IPS-18c (cell line): ENCODE results near the gene VPS18.
"Not testable (repeated sequence)": the region's sequence is repeated elsewhere in the genome, so short reads cannot be mapped to it uniquely, and the experiment has no call there.

Experiments used
- H3K4me3 ChIP-seq: 2 replicates; pipeline ENCODE4 v1.7.0; 2013; ENCODE audit warnings: low read depth, mild to moderate bottlenecking, low read length, moderate library complexity; ENCODE audit not compliant: insufficient read depth
- H3K9me3 ChIP-seq: one replicate; pipeline ENCODE4 v1.6.1; 2013; ENCODE audit warnings: mild to moderate bottlenecking, low read length, moderate library complexity; ENCODE audit not compliant: control insufficient read depth, insufficient read depth

VPS18 gene

DNA sequence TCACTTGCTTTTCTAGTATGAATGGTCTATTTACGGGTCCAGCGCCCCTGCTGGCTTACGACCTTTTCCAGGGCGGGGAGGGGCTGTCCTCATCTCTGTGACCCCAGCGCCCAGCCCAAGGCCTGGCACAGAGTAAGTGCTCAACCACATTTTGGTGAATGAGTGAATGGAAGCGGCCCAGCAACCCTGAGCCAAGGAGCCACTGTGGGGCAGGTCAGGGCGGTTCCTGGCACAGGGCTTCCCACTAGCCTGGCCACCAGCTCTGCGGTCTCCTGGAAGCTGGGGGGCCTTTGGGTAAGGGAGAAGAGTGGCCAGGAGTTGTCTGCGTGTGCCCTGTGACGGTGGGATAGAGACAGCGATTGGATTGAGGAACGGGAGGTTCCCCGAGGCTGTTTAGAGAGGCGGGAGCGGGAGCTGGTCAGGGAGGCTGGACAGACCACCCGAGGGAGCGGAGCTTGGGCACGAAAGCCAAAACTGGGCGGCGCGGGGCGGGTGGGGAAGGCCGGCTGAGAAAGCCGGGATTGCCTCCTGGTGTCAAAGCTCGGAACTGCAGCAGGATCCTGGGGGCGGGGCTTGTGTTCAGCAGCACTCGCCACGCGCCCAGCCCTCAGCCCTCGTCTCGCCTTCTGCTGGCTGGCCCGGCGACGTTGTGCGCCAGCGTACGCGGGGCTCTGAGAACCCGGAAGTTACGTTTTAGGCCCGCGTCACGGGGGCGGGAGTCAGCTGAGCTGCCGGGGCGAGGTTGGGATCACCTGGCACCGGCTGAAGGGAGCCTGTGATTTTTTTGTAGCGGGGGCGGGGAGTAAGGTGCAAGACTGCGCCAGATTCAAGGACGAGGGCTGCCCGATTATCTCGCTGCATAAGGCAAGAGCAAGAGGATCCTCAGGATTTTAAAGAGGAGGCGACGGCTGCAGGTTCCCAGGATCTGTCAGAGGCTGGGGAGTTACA is at the start of gene VPS18:
Gene VPS18 (plus strand): TSS at position 718 of the 948 bp plus-strand sequence. CDS start 319 bp downstream, outside the sequence.
- peak within 1 kb of the TSS; percentile 87 for H3K4me3 ChIP-seq
- no peaks in the 10 kb centered on the region for H3K9me3 ChIP-seq

- Histone ChIP-seq H3K4me3 (peak overlapping the region; percentile 92), H3K9me3 (no peaks in the 10 kb centered on the region)
Observed at GRCh38 chr15:40844696-40845030, 49.6 kb upstream of the VPS18 start.

DNA sequence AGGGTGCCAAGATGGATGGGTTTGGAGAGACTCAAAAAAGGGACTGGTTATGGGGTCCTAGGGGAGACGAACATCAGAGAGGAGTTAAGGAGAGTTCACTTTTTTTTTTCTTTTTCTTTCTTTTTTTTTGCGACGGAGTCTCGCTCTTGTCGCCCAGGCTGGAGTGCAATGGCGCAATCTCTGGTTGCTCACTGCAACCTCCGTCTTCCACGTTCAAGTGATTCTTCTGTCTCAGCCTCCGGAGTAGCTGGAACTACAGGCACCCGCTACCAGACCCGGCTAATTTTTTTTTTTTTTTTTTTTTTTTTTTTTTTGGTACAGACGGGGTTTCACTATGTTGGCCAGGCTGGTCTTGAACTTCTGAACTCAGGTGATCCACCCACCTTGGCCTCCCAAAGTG is 49.2 kb upstream of the VPS18 start:
- H3K9me3 ChIP-seq = no peaks in the 10 kb centered on the region
- peak overlapping the region; percentile 92 for H3K4me3 ChIP-seq

DNA sequence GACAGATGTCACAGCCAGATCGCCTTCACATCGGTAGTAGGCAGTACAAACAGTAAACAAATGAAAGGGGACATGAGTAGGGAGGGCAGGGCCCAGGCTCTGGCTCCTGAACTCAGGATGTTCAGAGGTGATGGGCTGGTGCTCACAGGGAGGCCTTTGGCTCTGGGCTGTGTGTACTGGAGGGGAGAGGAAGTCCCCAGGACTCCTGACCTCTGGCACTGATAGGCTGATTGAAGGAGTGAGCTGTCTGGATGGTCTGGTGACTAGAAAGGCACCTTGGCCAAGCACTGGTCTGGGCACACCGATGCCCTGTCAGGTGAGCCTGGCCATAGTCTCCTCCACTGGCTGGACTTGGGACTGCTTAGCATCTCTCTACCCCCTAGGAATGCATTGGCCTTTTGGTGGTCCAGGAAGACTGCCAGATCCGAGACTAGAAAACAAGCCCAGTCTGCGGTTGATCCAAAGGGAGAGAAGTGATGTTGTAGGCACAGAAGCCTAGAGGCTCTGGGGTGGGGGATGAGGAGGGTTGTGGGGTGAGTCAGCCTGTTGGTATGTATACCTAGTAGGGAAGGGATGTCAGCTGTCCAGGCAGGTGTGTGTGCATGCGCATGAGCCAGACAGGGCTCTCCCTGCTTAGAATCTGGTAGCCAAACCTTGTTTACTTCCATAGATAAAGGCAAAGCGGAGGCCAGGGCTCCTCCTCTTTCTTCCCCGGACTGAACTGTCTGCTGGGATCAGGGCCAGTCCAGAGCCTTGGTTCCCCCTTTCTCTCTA is 48.6 kb upstream of the VPS18 start:
- H3K4me3 ChIP-seq = peak overlapping the region; percentile 92

GRCh38 chr15:40846841-40847222 is 47.4 kb upstream of the VPS18 start:
- no peak overlapping the region; the same call in 1 of the 2 replicates for H3K4me3 ChIP-seq

More for the DNA sequence above, 48.6 kb upstream of the VPS18 start:
- H3K9me3 ChIP-seq = no peaks in the 10 kb centered on the region

GRCh38 chr15:40847223-40847961 is 46.9 kb upstream of the VPS18 start:
- H3K9me3 ChIP-seq = no peaks in the 10 kb centered on the region
- H3K4me3 ChIP-seq = peak overlapping the region; percentile 31

More at GRCh38 chr15:40846841-40847222, 47.4 kb upstream of the VPS18 start:
- H3K9me3 ChIP-seq = no peaks in the 10 kb centered on the region

- H3K4me3 ChIP-seq = no peak overlapping the region
- H3K9me3 ChIP-seq = no peaks in the 10 kb centered on the region
Observed at GRCh38 chr15:40850576-40851112, 43.6 kb upstream of the VPS18 start.

DNA sequence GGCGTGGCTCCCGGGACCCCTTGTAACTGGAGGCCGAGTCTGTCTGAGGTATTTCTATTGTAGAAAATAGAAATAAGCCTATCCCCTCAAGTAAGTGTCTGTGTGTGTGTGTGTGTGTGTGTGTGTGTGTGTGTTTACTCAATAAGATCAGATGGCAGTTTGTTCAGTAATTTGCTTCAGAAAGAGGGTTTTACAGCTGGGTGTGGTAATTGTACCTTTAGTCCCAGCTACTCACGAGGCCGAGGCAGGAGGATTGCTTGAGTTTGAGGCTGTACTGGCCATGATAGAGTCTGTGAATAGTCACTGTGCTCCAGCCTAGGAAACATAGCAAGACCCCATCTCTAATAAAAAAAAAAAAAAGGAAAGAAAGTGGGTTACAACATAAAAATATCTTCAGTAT is 41.7 kb upstream of the VPS18 start:
- no peaks in the 10 kb centered on the region for H3K9me3 ChIP-seq
- no peak overlapping the region for H3K4me3 ChIP-seq

DNA sequence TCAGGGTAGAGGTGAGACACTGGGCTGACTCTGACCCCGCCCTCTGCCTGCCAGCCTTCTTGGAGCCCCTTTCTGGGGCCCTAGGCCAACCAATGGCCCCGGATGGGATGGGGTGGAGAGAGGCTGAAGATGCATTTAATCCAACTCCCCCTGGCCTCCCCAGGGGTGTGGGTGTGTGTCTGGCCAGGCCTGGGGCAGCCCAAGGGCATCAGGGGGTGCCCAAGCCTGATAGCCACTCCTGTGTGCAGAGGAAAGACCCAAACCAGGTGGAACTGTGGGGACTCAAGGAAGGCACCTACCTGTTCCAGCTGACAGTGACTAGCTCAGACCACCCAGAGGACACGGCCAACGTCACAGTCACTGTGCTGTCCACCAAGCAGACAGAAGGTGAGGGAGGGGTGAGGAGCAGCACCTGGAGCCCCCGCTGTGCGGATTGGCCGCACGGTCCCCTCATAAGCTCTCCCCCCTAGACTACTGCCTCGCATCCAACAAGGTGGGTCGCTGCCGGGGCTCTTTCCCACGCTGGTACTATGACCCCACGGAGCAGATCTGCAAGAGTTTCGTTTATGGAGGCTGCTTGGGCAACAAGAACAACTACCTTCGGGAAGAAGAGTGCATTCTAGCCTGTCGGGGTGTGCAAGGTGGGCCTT is 40.9 kb upstream of the VPS18 start:
- H3K4me3 ChIP-seq = no peak overlapping the region
- no peaks in the 10 kb centered on the region for H3K9me3 ChIP-seq

DNA sequence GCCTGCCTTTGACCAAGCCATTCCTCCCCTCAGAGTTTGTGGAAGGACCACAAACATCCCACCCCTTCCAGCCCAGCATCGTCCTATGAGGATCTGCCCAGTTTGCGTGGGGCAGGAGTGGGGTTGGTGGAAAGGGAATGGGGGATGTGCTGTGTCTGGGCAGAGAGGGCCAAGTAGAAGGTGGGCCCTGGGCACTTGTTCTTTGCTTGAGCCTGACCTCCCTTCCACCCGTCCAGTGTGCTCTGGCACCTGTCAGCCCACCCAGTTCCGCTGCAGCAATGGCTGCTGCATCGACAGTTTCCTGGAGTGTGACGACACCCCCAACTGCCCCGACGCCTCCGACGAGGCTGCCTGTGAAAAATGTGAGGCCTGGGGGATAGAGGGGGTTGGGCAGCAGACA is 40.1 kb upstream of the VPS18 start:
- Histone ChIP-seq H3K9me3 (no peaks in the 10 kb centered on the region), H3K4me3 (no peak overlapping the region)

DNA sequence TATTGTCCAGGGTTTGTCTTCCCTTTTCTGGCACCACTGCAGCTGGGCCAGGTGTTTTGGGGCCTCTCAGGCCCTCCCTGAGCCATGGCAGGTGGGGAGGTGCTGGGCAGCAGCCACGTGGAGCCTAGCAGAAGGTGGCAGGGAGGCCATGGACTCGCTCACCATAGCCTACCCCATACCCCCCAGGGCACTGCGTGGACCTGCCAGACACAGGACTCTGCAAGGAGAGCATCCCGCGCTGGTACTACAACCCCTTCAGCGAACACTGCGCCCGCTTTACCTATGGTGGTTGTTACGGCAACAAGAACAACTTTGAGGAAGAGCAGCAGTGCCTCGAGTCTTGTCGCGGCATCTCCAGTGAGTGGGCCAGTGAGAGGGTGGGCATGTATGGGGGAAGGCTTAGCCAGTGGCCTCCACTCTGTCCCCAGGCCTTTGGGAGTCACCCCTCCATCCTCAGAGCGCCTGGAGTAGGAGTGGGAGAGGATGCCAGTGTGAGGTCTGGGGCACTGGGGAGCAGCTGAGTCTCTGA is 38.5 kb upstream of the VPS18 start:
- H3K4me3 ChIP-seq = no peak overlapping the region
- H3K9me3 ChIP-seq = no peaks in the 10 kb centered on the region

DNA sequence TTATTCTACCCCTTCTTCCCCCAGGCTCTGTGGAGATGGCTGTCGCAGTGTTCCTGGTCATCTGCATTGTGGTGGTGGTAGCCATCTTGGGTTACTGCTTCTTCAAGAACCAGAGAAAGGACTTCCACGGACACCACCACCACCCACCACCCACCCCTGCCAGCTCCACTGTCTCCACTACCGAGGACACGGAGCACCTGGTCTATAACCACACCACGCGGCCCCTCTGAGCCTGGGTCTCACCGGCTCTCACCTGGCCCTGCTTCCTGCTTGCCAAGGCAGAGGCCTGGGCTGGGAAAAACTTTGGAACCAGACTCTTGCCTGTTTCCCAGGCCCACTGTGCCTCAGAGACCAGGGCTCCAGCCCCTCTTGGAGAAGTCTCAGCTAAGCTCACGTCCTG is 37.5 kb upstream of the VPS18 start:
- Histone ChIP-seq H3K4me3 (no peak overlapping the region), H3K9me3 (no peaks in the 10 kb centered on the region)

DNA sequence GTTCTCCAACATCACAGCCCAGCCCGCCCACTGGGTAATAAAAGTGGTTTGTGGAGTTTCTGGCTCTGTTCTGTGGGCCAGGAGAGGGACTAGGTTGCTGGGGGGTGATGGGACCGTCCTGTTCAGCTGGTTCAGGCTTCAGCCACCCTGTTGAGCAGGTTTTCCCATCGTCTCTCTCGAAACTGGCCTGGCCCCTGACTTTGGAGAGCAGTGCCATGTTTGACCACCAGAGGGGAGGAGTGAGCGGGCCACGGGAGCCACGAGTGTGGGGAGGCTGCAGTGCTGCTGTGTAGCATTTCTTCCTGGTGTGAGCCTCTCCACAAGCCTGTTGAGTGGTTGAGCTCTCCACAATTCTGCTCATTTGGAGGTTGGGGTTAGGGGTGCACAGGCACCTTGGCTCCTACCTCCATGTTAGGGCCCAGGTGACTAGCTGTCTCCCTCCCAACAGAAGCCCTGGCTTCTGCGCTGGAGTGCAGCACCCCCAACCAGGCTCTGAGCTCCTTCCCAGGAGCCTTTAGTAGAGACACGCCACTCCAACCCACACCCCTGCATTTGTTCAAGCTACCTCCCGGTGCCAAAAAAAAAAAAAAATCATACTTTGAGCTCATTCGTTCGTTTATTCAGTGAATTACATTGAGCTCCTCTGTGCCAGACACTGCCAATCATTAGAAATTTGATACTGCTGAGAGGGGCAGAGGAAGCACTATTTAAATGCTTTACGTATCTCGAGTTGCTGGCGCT is 36.5 kb upstream of the VPS18 start:
- Histone ChIP-seq H3K9me3 (no peaks in the 10 kb centered on the region), H3K4me3 (no peak overlapping the region)

DNA sequence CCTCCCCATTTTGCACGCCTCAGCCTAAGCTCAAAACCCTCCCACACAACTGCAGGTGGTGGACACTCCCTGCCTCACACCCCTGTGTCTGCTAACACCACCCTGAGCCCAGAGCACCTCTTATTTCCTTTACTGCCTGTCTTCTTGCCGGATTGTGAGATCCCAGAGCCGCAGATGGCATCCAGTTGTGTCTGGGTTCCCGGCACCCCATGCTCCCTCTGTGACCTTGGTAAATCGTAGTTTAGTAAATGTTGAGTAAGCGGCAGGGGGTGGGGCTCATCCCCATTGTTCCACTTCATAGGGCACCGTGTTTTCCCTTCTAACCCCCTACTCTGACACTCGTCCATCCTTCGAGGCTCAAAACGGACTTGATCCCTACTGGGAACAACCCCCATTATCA is 35.5 kb upstream of the VPS18 start:
- Histone ChIP-seq H3K4me3 (no peak overlapping the region), H3K9me3 (no peaks in the 10 kb centered on the region)

GRCh38 chr15:40859206-40859851 is 34.9 kb upstream of the VPS18 start:
- Histone ChIP-seq H3K9me3 (no peaks in the 10 kb centered on the region), H3K4me3 (no peak overlapping the region)

DNA sequence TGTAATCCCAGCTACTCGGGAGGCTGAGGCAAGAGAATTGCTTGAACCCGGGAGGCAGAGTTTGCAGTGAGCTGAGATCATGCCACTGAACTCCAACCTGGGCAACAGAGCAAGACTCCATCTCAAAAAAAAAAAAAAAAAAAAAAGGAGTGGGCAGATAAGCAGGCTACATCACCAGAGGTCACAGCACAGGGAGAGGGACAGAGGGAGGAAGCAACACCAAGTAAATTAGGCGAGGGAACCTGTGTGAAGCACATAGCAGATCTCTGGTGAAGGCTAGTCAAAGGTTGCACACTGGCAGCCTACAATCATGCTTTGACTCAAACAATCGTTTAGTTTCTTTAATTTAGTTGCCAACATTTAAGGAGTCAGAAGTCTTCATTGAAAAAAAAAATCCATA is 33.1 kb upstream of the VPS18 start:
- not testable (repeated sequence) for H3K4me3 ChIP-seq, H3K9me3 ChIP-seq
